Endodermal cell (in vitro differentiated cells): ENCODE data around the gene FAM9C. TPM values are rescaled to one million over a fixed set of nuclear protein-coding genes. Genes with fewer than 3 reads are reported as not detected.

Experiments
- DNase-seq: peaks from one replicate; pipeline ENCODE4 v3.0.0-alpha.2; 2017
- H3K27ac ChIP-seq: 2 replicates; pipeline ENCODE4 v1.5.1; 2013; ENCODE audit warnings: mild to moderate bottlenecking, low read depth, low read length, moderate library complexity
- H3K27me3 ChIP-seq: 2 replicates; pipeline ENCODE4 v1.6.1; 2013; ENCODE audit warnings: mild to moderate bottlenecking, low read length, moderate library complexity; ENCODE audit not compliant: insufficient read depth, control insufficient read depth, poor library complexity, severe bottlenecking
- H3K36me3 ChIP-seq: 2 replicates; pipeline ENCODE4 v1.7.0; 2013; ENCODE audit warnings: mild to moderate bottlenecking, low read length, moderate library complexity; ENCODE audit not compliant: control insufficient read depth, insufficient read depth
- H3K4me1 ChIP-seq: one replicate; pipeline ENCODE4 v1.7.0; 2013; ENCODE audit warnings: low read length; ENCODE audit not compliant: control insufficient read depth, insufficient read depth
- H3K4me3 ChIP-seq: 2 replicates; pipeline ENCODE4 v1.5.1; 2013; ENCODE audit warnings: mild to moderate bottlenecking, low read length, moderate library complexity
- H3K9ac ChIP-seq: 2 replicates; pipeline ENCODE4 v1.6.1; 2013; ENCODE audit warnings: mild to moderate bottlenecking, low read length, moderate library complexity; ENCODE audit not compliant: poor library complexity, severe bottlenecking; ENCODE audit errors: extremely low read depth
- H3K9me3 ChIP-seq: 2 replicates; pipeline ENCODE4 v1.6.1; 2013; ENCODE audit warnings: mild to moderate bottlenecking, low read length, moderate library complexity; ENCODE audit not compliant: control insufficient read depth
- H3K27ac Mint-ChIP-seq: 2 replicates; pipeline ENCODE4 v1.8.0; 2020; ENCODE audit warnings: mixed read lengths
- H3K27me3 Mint-ChIP-seq: 2 replicates; pipeline ENCODE4 v1.8.0; 2021; ENCODE audit warnings: mild to moderate bottlenecking, mixed read lengths; ENCODE audit not compliant: insufficient read depth
- H3K36me3 Mint-ChIP-seq: 2 replicates; pipeline ENCODE4 v1.8.0; 2020; ENCODE audit warnings: low read depth, mixed read lengths
- H3K4me1 Mint-ChIP-seq: 2 replicates; pipeline ENCODE4 v1.8.0; 2020; ENCODE audit warnings: mixed read lengths
- H3K4me3 Mint-ChIP-seq: 2 replicates; pipeline ENCODE4 v1.8.0; 2020; ENCODE audit warnings: mild to moderate bottlenecking, moderate library complexity, mixed read lengths
- H3K9me3 Mint-ChIP-seq: 2 replicates; pipeline ENCODE4 v1.8.0; 2020; ENCODE audit warnings: mild to moderate bottlenecking, mixed read lengths
- WGBS, 2 experiments: methylation state at CpG; one replicate each; pipeline versions ENCODE4 v1.1.5 to v1.1.7; 2013; ENCODE audit warnings: missing lambda C conversion rate in 2 of 2, mixed read lengths in 1 of 2; ENCODE audit not compliant: insufficient coverage in 1 of 2, insufficient read length in 1 of 2; 5-methylcytosine and 5-hydroxymethylcytosine counted together
- total RNA-seq, 2 donors: library from RNA; stranded (reverse); fragmentation: NEBNext Ultra II Directional in 1 of 2; extraction: Animal tissue kit (Norgen Biotek cat#: 25700) in 1 of 2; gene quantifications; 2 replicates in 1 of 2; 3 replicates in 1 of 2; pipeline ENCODE4 v1.2.1, GENCODE V29; 2021
- TF ChIP-seq, protein P1 (sequence below): fragments of 200-600 bp; sonication (generic); conservative IDR thresholded peaks from 2 replicates; pipeline ENCODE4 v1.5.0; 2021; ENCODE audit warnings: antibody characterized with exemption, mild to moderate bottlenecking

FAM9C gene
- total RNA-seq, 2 donors from 2014 or later: not detected

DNA sequence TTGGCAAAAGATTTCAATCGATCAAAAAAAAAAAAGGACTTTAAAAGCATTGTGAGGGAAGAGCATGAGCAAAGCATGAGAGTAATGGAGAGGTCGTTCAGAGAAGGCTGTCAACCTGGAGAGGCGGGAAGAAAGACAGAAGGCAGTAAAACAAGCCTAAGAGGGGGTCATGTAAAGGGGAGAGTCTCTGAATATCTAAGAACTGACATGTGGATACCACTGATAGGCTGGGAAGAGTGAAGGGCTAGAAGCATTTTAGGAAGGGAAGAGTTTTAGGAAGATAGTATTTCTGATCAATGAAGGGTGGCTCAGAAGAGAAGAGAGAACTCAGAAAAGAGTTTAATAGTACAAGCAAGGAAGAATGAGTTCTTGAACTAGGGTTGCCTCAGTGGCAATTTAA, 7.5 kb downstream of the FAM9C start:
- Histone ChIP-seq H3K4me1 (no peaks in the 10 kb centered on the region), H3K4me3 (no peak overlapping the region), H3K36me3 (no peaks in the 10 kb centered on the region), H3K9ac (no peak overlapping the region), H3K27ac (no peak overlapping the region), H3K27me3 (no peaks in the 10 kb centered on the region), H3K9me3 (no peaks in the 10 kb centered on the region)
- Mint-ChIP-seq H3K4me1 (peaks cover 4% of the 10 kb centered on the region), H3K27me3 (no peaks in the 10 kb centered on the region), H3K27ac (no peak overlapping the region), H3K4me3 (no peak overlapping the region), H3K9me3 (peaks cover 34% of the 10 kb centered on the region), H3K36me3 (no peaks in the 10 kb centered on the region)
- no peak for DNase-seq
- TF ChIP-seq, protein P1, sequence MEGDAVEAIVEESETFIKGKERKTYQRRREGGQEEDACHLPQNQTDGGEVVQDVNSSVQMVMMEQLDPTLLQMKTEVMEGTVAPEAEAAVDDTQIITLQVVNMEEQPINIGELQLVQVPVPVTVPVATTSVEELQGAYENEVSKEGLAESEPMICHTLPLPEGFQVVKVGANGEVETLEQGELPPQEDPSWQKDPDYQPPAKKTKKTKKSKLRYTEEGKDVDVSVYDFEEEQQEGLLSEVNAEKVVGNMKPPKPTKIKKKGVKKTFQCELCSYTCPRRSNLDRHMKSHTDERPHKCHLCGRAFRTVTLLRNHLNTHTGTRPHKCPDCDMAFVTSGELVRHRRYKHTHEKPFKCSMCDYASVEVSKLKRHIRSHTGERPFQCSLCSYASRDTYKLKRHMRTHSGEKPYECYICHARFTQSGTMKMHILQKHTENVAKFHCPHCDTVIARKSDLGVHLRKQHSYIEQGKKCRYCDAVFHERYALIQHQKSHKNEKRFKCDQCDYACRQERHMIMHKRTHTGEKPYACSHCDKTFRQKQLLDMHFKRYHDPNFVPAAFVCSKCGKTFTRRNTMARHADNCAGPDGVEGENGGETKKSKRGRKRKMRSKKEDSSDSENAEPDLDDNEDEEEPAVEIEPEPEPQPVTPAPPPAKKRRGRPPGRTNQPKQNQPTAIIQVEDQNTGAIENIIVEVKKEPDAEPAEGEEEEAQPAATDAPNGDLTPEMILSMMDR: no peak
- WGBS, 2 experiments: 90 to 91% methylated on average over 2 to 3 of the region's 3 CpGs

DNA sequence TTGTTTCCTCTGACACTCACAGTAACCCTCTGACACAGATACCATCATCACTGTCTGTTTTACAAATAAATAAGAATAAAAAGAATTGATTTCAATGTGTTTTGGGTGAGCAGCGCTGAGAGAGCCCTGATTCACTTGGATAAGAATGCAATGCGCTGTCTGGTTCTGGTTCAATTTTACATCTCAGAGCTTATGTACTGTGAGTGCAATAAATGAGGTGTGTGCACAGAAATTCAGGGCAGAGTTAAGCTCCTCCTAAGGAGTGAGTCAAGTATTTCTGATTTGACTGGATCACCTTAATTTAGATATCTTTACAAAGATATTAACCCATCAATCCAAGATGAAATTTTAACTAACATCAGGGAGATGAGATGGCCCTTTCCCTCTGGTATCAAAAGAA, 11.2 kb downstream of the FAM9C start:
- Histone ChIP-seq H3K4me1 (no peaks in the 10 kb centered on the region), H3K27ac (no peak overlapping the region), H3K4me3 (no peak overlapping the region), H3K9me3 (no peaks in the 10 kb centered on the region), H3K27me3 (no peaks in the 10 kb centered on the region), H3K36me3 (no peaks in the 10 kb centered on the region), H3K9ac (no peak overlapping the region)
- Mint-ChIP-seq H3K27ac (no peak overlapping the region), H3K36me3 (no peaks in the 10 kb centered on the region), H3K4me1 (peaks cover 24% of the 10 kb centered on the region), H3K27me3 (no peaks in the 10 kb centered on the region), H3K4me3 (no peak overlapping the region), H3K9me3 (peaks cover 40% of the 10 kb centered on the region)
- 100% methylated on average over 2 of the region's 2 CpGs; no CpG with 5 or more reads in 1 of the 2 experiments for whole genome bisulfite sequencing, 2 experiments
- DNase-seq: no peak
- TF ChIP-seq, protein P1: no peak

DNA sequence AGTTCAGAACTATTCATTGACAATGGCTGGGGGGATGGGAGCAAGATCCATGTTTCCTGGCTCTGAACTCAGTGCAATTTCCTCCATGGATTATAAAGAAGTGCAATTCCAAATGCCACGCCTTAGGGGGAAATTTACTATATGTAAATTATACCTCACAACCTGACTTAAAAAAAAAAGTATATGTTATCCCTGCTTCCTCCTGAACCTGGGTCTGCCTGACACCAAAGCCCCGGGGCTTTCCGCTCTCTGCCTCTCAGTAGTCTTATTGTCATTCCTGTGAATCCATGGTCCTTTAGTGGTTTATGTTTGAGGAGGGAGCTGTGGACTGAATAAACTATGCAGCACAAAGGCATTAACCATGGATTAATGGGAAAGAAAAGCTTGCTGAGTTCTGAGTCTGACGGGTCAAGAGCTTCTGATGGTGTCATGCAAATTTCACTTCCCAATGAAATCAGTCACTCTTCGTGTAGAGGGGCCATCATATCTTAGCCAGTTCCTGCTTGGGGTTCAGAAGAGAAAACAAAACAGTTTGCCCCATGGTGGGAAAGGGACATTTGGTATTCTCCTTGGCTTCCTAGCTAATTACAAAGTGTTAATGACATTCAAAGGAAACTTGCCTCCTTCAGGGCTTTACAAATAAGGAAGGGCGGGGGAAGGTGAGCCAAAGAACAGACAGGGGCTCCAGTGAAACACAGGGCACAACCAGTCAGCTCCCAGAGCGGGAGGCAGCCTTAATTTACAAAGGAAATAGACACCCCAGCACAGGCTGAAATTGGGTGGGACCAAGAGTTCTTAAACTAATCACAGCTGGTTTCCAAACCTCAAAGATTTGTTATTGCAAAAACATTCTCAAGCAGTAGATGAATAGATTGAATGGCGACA, 14.3 kb downstream of the FAM9C start:
- H3K4me1 Mint-ChIP-seq: peaks cover 29% of the 10 kb centered on the region
- peak overlapping the region; percentile 98 for H3K27ac Mint-ChIP-seq
- H3K27me3 ChIP-seq: no peaks in the 10 kb centered on the region
- peak overlapping the region; percentile 39 for H3K4me3 Mint-ChIP-seq
- H3K9me3 ChIP-seq: no peaks in the 10 kb centered on the region
- H3K9me3 Mint-ChIP-seq: peaks cover 30% of the 10 kb centered on the region
- peak; percentile 89 for DNase-seq
- TF ChIP-seq, protein P1: no peak
- no peaks in the 10 kb centered on the region for H3K4me1 ChIP-seq
- no peaks in the 10 kb centered on the region for H3K27me3 Mint-ChIP-seq
- H3K36me3 ChIP-seq: no peaks in the 10 kb centered on the region
- 4 to 17% methylated on average over 1 to 7 of the region's 8 CpGs for WGBS, 2 experiments
- no peaks in the 10 kb centered on the region for H3K36me3 Mint-ChIP-seq
- peak overlapping the region; percentile 70 for H3K4me3 ChIP-seq
- H3K27ac ChIP-seq: peak overlapping the region; percentile 89
- peak overlapping the region; percentile 51 for H3K9ac ChIP-seq
